Panc1 (cell line): Measurements from ENCODE around the gene SMAP1. TPM values are rescaled to one million over a fixed set of nuclear protein-coding genes. Genes with fewer than 3 reads are reported as not detected.

Source experiments
- ATAC-seq: fragments of 200-7000 bp; cut with Tn5 transposase; 2 replicates; pipeline ENCODE4 v1.9.1; 2020; ENCODE audit warnings: mild to moderate bottlenecking, moderate library complexity
- BruUV-seq: library from RNA; stranded (reverse); fragments of 400-500 nt; replicated peaks from 2 replicates; lab custom pipeline; 2021; lab: Mats Ljungman, UMichigan
- CTCF ChIA-PET: fragments of 300-600 bp; sonication (Branson Sonifier 250); formaldehyde crosslinking; loops from one replicate; lab custom pipeline; 2022; ENCODE audit warnings: antibody characterized with exemption; lab: Charles Lee
- POLR2A ChIA-PET: fragments of 300-600 bp; sonication (Branson Sonifier 250); formaldehyde crosslinking; loops from one replicate; lab custom pipeline; 2022; ENCODE audit warnings: antibody characterized with exemption; lab: Charles Lee
- DNase-seq: peaks from one replicate; pipeline ENCODE4 v3.0.0-alpha.2; 2010; ENCODE audit warnings: low read depth, low spot score
- H3K27ac ChIP-seq: 2 replicates; pipeline ENCODE4 v1.5.1; 2011; ENCODE audit warnings: mild to moderate bottlenecking, low read length, inconsistent platforms
- H3K27me3 ChIP-seq: fragments of 200-500 bp; sonication (Bioruptor generic); 2 replicates; pipeline ENCODE4 v1.6.0; 2014; ENCODE audit warnings: low read length, inconsistent platforms; ENCODE audit not compliant: control insufficient read depth, insufficient read depth
- H3K36me3 ChIP-seq: fragments of 200-500 bp; sonication (Bioruptor generic); 2 replicates; pipeline ENCODE4 v1.5.1; 2014; ENCODE audit warnings: inconsistent platforms, mild to moderate bottlenecking, low read length, moderate library complexity; ENCODE audit not compliant: control insufficient read depth, insufficient read depth
- H3K4me1 ChIP-seq: 2 replicates; pipeline ENCODE4 v1.5.1; 2011; ENCODE audit warnings: inconsistent platforms, mild to moderate bottlenecking, low read length, moderate library complexity; ENCODE audit not compliant: control insufficient read depth, insufficient read depth
- H3K4me3 ChIP-seq, 2 experiments: 2 replicates each; pipeline ENCODE4 v1.5.1; 2011 to 2012; ENCODE audit warnings: low read depth in 2 of 2, low read length in 2 of 2, mild to moderate bottlenecking in 2 of 2, inconsistent platforms in 1 of 2, moderate library complexity in 1 of 2
- H3K9me3 ChIP-seq: fragments of 200-500 bp; sonication (Bioruptor generic); 2 replicates; pipeline ENCODE4 v1.5.1; 2014; ENCODE audit warnings: low read depth, mild to moderate bottlenecking, inconsistent platforms, low read length, moderate library complexity; ENCODE audit not compliant: control insufficient read depth, insufficient read depth
- CTCF ChIP-seq: fragments of 450-650 bp; IDR thresholded peaks from 2 replicates; pipeline ENCODE4 v1.5.1; 2017; ENCODE audit warnings: mild to moderate bottlenecking
- POLR2AphosphoS5 ChIP-seq: IDR thresholded peaks from 2 replicates; pipeline ENCODE4 v1.6.1; 2012; ENCODE audit warnings: mild to moderate bottlenecking, low read depth, low read length, moderate library complexity
- SIN3A ChIP-seq: IDR thresholded peaks from 2 replicates; pipeline ENCODE4 v1.6.1; 2012; ENCODE audit warnings: low read depth, mild to moderate bottlenecking, low read length, moderate library complexity, borderline replicate concordance; ENCODE audit not compliant: insufficient read depth
- TCF7L2 ChIP-seq: IDR thresholded peaks from 2 replicates; pipeline ENCODE4 v1.6.1; 2011; ENCODE audit warnings: mild to moderate bottlenecking, low read depth, low read length, inconsistent platforms
- in situ Hi-C: cut with HindIII; loops from 2 replicates; pipeline ENCODE4 v1.10.0; 2016; ENCODE audit warnings: low sequenced_read_pairs, low pct_unique_long_range_greater_than_20kb
- intact Hi-C: fragments of 100-400 bp; cut with micrococcal nuclease; formaldehyde crosslinking; loops from one replicate; pipeline ENCODE4 v1.10.0; 2022; ENCODE audit not compliant: unreplicated experiment
- total RNA-seq: library from RNA; stranded (reverse); gene quantifications from one replicate; pipeline ENCODE4 v1.2.1, GENCODE V29; 2021; ENCODE audit not compliant: unreplicated experiment
- TF ChIP-seq, protein P1 (sequence below), 2 experiments: IDR thresholded peaks; 2 replicates each; pipeline ENCODE4 v1.6.1; 2011 to 2012; ENCODE audit warnings: low read depth in 2 of 2, control low read depth in 1 of 2, low read length in 1 of 2, mild to moderate bottlenecking in 1 of 2, moderate library complexity in 1 of 2; ENCODE audit not compliant: insufficient read depth in 1 of 2

Gene SMAP1
- total RNA-seq, 1 experiment from 2014 or later = 41.9 TPM

DNA sequence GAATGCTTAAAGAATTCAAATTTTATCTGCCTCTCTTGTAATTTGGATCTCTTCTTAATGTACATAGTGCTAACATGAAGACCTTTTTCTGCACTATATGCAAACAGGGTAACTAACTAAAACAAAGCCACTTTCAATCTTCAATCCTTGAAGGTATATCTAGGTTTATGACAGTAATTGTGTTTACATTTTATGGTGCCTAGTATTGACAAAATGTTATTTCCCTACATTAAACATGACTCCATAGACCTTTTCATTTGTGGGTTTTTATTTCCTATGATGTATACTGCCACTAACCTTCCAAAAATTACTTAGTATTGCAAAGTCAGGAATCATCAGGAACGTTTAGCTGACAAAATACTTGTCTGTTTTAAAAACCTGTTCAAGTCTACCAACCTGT is 193.2 kb downstream of the SMAP1 start:
- H3K27me3 ChIP-seq = no peaks in the 10 kb centered on the region
- intact Hi-C loops = no loop called here
- ChIA-PET CTCF (interaction anchor here (0.7 kb wide), 1 partner anchor 23 kb away, joined by 3 read pairs; no protein-coding TSS in a partner anchor), POLR2A (no interaction called here)
- DNase-seq (no peak), ATAC-seq (no peak)
- no peaks in the 10 kb centered on the region for H3K36me3 ChIP-seq
- H3K4me1 ChIP-seq = no peaks in the 10 kb centered on the region
- TF ChIP-seq CTCF = no peak
- no peak for TF ChIP-seq TCF7L2
- TF ChIP-seq POLR2AphosphoS5 = no peak
- TF ChIP-seq SIN3A = no peak
- TF ChIP-seq, protein P1, sequence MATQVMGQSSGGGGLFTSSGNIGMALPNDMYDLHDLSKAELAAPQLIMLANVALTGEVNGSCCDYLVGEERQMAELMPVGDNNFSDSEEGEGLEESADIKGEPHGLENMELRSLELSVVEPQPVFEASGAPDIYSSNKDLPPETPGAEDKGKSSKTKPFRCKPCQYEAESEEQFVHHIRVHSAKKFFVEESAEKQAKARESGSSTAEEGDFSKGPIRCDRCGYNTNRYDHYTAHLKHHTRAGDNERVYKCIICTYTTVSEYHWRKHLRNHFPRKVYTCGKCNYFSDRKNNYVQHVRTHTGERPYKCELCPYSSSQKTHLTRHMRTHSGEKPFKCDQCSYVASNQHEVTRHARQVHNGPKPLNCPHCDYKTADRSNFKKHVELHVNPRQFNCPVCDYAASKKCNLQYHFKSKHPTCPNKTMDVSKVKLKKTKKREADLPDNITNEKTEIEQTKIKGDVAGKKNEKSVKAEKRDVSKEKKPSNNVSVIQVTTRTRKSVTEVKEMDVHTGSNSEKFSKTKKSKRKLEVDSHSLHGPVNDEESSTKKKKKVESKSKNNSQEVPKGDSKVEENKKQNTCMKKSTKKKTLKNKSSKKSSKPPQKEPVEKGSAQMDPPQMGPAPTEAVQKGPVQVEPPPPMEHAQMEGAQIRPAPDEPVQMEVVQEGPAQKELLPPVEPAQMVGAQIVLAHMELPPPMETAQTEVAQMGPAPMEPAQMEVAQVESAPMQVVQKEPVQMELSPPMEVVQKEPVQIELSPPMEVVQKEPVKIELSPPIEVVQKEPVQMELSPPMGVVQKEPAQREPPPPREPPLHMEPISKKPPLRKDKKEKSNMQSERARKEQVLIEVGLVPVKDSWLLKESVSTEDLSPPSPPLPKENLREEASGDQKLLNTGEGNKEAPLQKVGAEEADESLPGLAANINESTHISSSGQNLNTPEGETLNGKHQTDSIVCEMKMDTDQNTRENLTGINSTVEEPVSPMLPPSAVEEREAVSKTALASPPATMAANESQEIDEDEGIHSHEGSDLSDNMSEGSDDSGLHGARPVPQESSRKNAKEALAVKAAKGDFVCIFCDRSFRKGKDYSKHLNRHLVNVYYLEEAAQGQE (IDR thresholded peaks at IDR 0.05; ENCODE audit: insufficient read depth in 1 of 2, low read depth in 2 of 2, low read length in 1 of 2) = no peak
- no peak overlapping the region for H3K27ac ChIP-seq
- TSS peak; percentile 60 for BruUV-seq
- in situ Hi-C loops = no loop called here
- no peaks in the 10 kb centered on the region for H3K9me3 ChIP-seq
- no peak overlapping the region for H3K4me3 ChIP-seq

DNA sequence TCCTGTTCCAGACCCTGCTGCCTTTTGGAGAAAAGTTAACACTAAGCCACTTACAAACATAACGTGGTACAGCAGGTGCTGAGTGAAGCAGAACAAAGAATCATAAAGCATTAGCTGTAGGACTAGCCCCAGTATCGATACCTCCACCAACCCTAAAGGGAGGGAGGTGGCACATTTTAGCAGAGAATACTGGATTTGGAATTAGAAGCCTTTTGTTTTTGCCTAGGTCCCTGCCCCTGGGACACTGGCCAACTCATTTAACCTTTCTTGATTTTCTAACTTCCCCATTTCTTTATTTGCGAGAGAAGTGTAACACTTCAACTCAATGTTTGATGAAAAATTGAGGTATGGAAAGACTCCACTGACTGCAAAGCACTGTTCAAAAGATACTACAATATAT is 195.7 kb downstream of the SMAP1 start:
- CTCF ChIA-PET = no interaction called here

More for the DNA sequence above, 195.7 kb downstream of the SMAP1 start:
- intact Hi-C loops = no loop called here
- POLR2A ChIA-PET = no interaction called here
- no peaks in the 10 kb centered on the region for H3K36me3 ChIP-seq
- no peak for DNase-seq
- TF ChIP-seq, protein P1 (IDR thresholded peaks at IDR 0.05; ENCODE audit: insufficient read depth in 1 of 2, low read depth in 2 of 2, low read length in 1 of 2) = no peak
- no peak for TF ChIP-seq TCF7L2
- no peak for TF ChIP-seq SIN3A
- in situ Hi-C loops = no loop called here
- BruUV-seq = no TSS peak
- no peaks in the 10 kb centered on the region; the same call in 1 of the 2 replicates for H3K27me3 ChIP-seq
- H3K9me3 ChIP-seq = no peaks in the 10 kb centered on the region
- H3K4me3 ChIP-seq = no peak overlapping the region
- H3K4me1 ChIP-seq = no peaks in the 10 kb centered on the region
- H3K27ac ChIP-seq = no peak overlapping the region
- no peak for ATAC-seq
